HEK293T (cell line): Measurements from ENCODE around the gene CGNL1.

Experiments used
- CTCF ChIA-PET: fragments of 350-600 bp; formaldehyde crosslinking; extraction: SDS; loops from one replicate; lab custom pipeline; 2021; ENCODE audit warnings: antibody characterized with exemption, inconsistent platforms; lab: Yijun Ruan, JAX
- POLR2A ChIA-PET: fragments of 350-600 bp; formaldehyde crosslinking; extraction: SDS; loops from one replicate; lab custom pipeline; 2020; ENCODE audit warnings: antibody characterized with exemption, inconsistent platforms; lab: Yijun Ruan, JAX
- DNase-seq: peaks from one replicate; pipeline ENCODE4 v3.0.0; 2012; ENCODE audit warnings: mixed read lengths; ENCODE audit errors: extremely low spot score
- ARNT ChIP-seq: fragments of 450-650 bp; IDR thresholded peaks from 2 replicates; pipeline ENCODE4 v1.6.1; 2017; ENCODE audit warnings: mild to moderate bottlenecking
- BHLHE40 ChIP-seq: fragments of 450-650 bp; IDR thresholded peaks from 2 replicates; pipeline ENCODE4 v1.6.1; 2016; ENCODE audit warnings: mild to moderate bottlenecking, moderate library complexity, borderline replicate concordance
- CTBP1 ChIP-seq: fragments of 450-650 bp; IDR thresholded peaks from 2 replicates; pipeline ENCODE4 v1.6.1; 2016; ENCODE audit warnings: borderline replicate concordance
- ELF4 ChIP-seq: fragments of 450-650 bp; IDR thresholded peaks from 2 replicates; pipeline ENCODE4 v1.6.1; 2017; ENCODE audit warnings: antibody characterized with exemption
- FOXA1 ChIP-seq: fragments of 450-650 bp; IDR thresholded peaks from 2 replicates; pipeline ENCODE4 v1.6.1; 2016; ENCODE audit warnings: mild to moderate bottlenecking
- FOXK2 ChIP-seq: fragments of 450-650 bp; IDR thresholded peaks from 2 replicates; pipeline ENCODE4 v1.6.1; 2016; ENCODE audit warnings: mild to moderate bottlenecking
- FOXM1 ChIP-seq: fragments of 450-650 bp; IDR thresholded peaks from 2 replicates; pipeline ENCODE4 v1.6.1; 2017; ENCODE audit warnings: mild to moderate bottlenecking, borderline replicate concordance
- HDGF ChIP-seq: fragments of 450-650 bp; IDR thresholded peaks from 2 replicates; pipeline ENCODE4 v1.6.1; 2017; ENCODE audit warnings: antibody characterized with exemption, borderline replicate concordance
- L3MBTL2 ChIP-seq: fragments of 450-650 bp; conservative IDR thresholded peaks from 2 replicates; pipeline ENCODE4 v1.6.1; 2016; ENCODE audit warnings: mild to moderate bottlenecking
- LEF1 ChIP-seq: fragments of 450-650 bp; IDR thresholded peaks from 2 replicates; pipeline ENCODE4 v1.6.1; 2017; ENCODE audit warnings: mild to moderate bottlenecking, borderline replicate concordance
- NFRKB ChIP-seq: fragments of 450-650 bp; IDR thresholded peaks from 2 replicates; pipeline ENCODE4 v1.6.1; 2016; ENCODE audit warnings: mild to moderate bottlenecking, moderate library complexity
- SP1 ChIP-seq: fragments of 450-650 bp; IDR thresholded peaks from 2 replicates; pipeline ENCODE4 v1.6.1; 2017
- SUZ12 ChIP-seq: fragments of 450-650 bp; IDR thresholded peaks from 2 replicates; pipeline ENCODE4 v1.6.1; 2016; ENCODE audit warnings: mild to moderate bottlenecking
- TARDBP ChIP-seq: fragments of 450-650 bp; IDR thresholded peaks from 2 replicates; pipeline ENCODE4 v1.6.1; 2016
- ZNF384 ChIP-seq: fragments of 450-650 bp; IDR thresholded peaks from 2 replicates; pipeline ENCODE4 v1.6.1; 2016
- TF ChIP-seq, protein P1 (sequence below): fragments of 450-650 bp; IDR thresholded peaks from 2 replicates; pipeline ENCODE4 v1.6.1; 2016

CGNL1 gene

GRCh38 chr15:57519806-57520205 is 143.5 kb downstream of the CGNL1 start:
- POLR2A ChIA-PET: no interaction called here
- no peak for DNase-seq
- TF ChIP-seq FOXK2 (no peak), HDGF (no peak), L3MBTL2 (no peak), CTBP1 (no peak)
- TF ChIP-seq, protein P1, sequence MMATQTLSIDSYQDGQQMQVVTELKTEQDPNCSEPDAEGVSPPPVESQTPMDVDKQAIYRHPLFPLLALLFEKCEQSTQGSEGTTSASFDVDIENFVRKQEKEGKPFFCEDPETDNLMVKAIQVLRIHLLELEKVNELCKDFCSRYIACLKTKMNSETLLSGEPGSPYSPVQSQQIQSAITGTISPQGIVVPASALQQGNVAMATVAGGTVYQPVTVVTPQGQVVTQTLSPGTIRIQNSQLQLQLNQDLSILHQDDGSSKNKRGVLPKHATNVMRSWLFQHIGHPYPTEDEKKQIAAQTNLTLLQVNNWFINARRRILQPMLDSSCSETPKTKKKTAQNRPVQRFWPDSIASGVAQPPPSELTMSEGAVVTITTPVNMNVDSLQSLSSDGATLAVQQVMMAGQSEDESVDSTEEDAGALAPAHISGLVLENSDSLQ: no peak
- CTCF ChIA-PET: interaction anchor here (0.9 to 1.3 kb wide), 2 partner anchors 9 to 180 kb away, joined by 3 read pairs; no protein-coding TSS in a partner anchor

DNA sequence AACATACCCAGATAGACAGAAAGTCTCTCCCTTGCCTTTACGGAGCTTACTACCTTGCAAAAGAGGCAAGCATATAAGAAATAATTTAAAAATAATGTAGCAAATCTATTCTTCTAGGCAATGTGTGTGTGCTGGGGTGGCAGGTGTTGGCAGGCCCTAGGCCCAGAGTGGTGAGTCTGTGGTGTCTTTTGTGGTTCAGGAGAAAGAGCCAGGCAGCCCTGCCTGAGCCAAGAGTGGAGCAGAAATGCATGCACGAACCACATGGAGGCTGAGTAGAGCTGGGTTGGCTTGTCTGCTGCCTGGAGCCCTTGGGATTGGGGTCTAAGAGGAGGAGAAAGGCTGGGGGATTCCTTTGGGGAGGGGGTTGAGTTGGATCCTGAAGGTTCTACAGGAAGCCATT is 145.2 kb downstream of the CGNL1 start:
- ChIA-PET CTCF (interaction anchor here (0.7 to 1.2 kb wide), 2 partner anchors 18 to 176 kb away, joined by 3 to 4 read pairs; no protein-coding TSS in a partner anchor), POLR2A (no interaction called here)
- DNase-seq: no peak

DNA sequence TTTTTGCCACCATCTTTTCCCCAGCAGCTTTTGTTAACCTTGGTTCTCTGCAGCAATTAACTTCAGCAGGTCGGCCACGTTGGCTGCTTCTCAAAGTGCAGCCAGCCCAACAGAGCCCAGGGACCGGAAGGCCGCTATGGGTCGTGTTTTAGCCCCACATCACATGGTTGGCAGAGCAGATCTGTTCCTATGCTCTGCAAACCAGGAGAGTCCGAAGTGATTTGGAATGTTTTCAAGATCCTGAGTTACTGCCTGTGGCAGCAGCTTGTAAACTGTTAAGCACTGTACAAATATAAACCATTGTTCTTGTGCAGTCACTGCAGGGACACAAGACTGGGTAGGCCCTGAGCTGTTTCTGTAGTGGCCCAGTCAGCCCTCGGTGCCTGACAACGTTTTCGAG is 145.8 kb downstream of the CGNL1 start:
- ChIA-PET CTCF (no interaction called here), POLR2A (no interaction called here)
- DNase-seq: no peak
- TF ChIP-seq ELF4: no peak
- TF ChIP-seq LEF1: no peak
- TF ChIP-seq BHLHE40: no peak
- TF ChIP-seq FOXA1: no peak
- TF ChIP-seq FOXM1: no peak
- no peak for TF ChIP-seq FOXK2
- no peak for TF ChIP-seq CTBP1
- no peak for TF ChIP-seq SP1
- no peak for TF ChIP-seq L3MBTL2
- TF ChIP-seq TARDBP: no peak
- no peak for TF ChIP-seq ZNF384
- TF ChIP-seq, protein P1: no peak
- no peak for TF ChIP-seq SUZ12
- TF ChIP-seq ARNT: no peak
- no peak for TF ChIP-seq NFRKB
- no peak for TF ChIP-seq HDGF

More for the DNA sequence above, 145.2 kb downstream of the CGNL1 start:
- TF ChIP-seq BHLHE40 (no peak), HDGF (no peak), L3MBTL2 (no peak), SUZ12 (no peak), LEF1 (no peak), NFRKB (no peak), SP1 (no peak), TARDBP (no peak)
- TF ChIP-seq, protein P1: no peak

DNA sequence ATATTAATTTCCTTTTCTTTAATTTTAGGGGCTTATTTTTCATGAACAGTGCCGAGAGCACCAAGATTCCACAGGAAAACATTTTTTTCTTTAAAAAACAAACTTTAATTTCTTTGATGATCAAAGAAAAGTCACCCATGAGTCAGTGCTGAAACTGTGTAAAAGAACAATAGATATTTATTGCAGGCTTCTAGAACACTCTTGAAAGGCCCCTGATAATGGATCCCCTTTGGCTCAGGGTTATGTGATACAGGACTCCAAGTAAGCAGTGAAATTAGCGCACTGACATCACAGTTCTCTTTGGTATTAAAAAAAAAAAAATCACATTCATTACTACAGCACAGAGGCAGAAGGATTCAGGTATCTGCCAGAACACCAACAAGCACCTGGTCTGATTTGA is 149.3 kb downstream of the CGNL1 start:
- TF ChIP-seq SUZ12 (no peak), CTBP1 (no peak), HDGF (no peak), TARDBP (no peak)
- ChIA-PET CTCF (interaction anchor here (1.3 kb wide), 1 partner anchor 185 kb away, joined by 5 read pairs; no protein-coding TSS in a partner anchor), POLR2A (no interaction called here)
- no peak for DNase-seq

DNA sequence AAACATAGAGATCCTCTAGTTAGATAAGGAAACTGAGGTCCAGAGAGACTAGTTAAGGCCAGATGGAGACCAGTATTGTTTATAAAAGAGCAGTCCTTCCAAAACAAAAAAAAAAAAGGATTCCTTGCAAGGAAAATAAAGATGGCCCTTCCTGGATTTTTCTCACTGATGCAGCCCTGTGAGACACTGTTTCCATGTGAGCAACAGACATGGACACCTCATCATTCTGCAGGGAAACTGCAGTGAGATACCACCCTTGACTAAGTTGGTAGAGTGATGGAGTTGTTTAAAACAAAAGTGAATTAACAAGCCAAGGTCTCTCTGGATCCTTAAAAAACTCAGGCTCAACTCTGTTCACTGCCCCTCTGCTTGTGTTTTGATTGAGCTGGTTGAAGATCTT is 149.8 kb downstream of the CGNL1 start:
- ChIA-PET POLR2A (no interaction called here), CTCF (interaction anchor here (1.8 to 4.5 kb wide), 2 partner anchors 183 to 380 kb away, joined by 8 to 87 read pairs; no protein-coding TSS in a partner anchor)
- DNase-seq: no peak
- TF ChIP-seq FOXA1 (no peak), SUZ12 (no peak), ELF4 (no peak), L3MBTL2 (no peak), CTBP1 (no peak), ARNT (no peak), SP1 (no peak), NFRKB (no peak), TARDBP (no peak), FOXM1 (no peak), BHLHE40 (no peak), HDGF (no peak), FOXK2 (no peak), LEF1 (no peak), ZNF384 (no peak)

GRCh38 chr15:57526615-57527014 is 150.3 kb downstream of the CGNL1 start:
- POLR2A ChIA-PET: no interaction called here
- TF ChIP-seq HDGF (no peak), FOXA1 (no peak), FOXK2 (no peak), ZNF384 (no peak), FOXM1 (no peak), ELF4 (no peak), TARDBP (no peak), L3MBTL2 (no peak)
- CTCF ChIA-PET: interaction anchor here (0.8 to 4.5 kb wide), 6 partner anchors 86 to 380 kb away, joined by 3 to 87 read pairs (median 6); no protein-coding TSS in a partner anchor
- DNase-seq: no peak
